Hematopoietic multipotent progenitor cell (in vitro differentiated cells): ENCODE data around the gene DCXR. TPM values are rescaled to one million over a fixed set of nuclear protein-coding genes. Genes with fewer than 3 reads are reported as not detected.

Experiments
- DNase-seq, 3 donors: peaks; one replicate each; pipeline ENCODE4 v3.0.0-alpha.2; 2011 to 2015; ENCODE audit warnings: low read depth in 2 of 3, low spot score in 2 of 3
- total RNA-seq: library from RNA; depleted of rRNA; stranded (reverse); fragments of >200 nt; gene quantifications from one replicate; pipeline ENCODE4 v1.2.3, GENCODE V29; 2012

DCXR gene
- total RNA-seq, 1 donor: 57.9 TPM

GRCh38 chr17:82073446-82073845 lies 35.9 kb upstream of the DCXR start:
- no peak for DNase-seq

- DNase-seq: no peak
Observed at GRCh38 chr17:82072827-82073226, 35.3 kb upstream of the DCXR start.

- DNase-seq: no peak
Observed at GRCh38 chr17:82070611-82071010, 33.1 kb upstream of the DCXR start.

- peak; percentile 51 to 61 (median 55) for DNase-seq
Observed at GRCh38 chr17:82065638-82066303, 28.3 kb upstream of the DCXR start, which contains the start of gene DUS1L. TSS of gene DUS1L (minus strand) at chr17:82065804. CDS start at chr17:82065059, 745 bp downstream.

- peak in 2 of 3 donors; percentile 30 to 38 for DNase-seq
Observed at GRCh38 chr17:82065193-82065637, 27.7 kb upstream of the DCXR start.

- DNase-seq: no peak
Observed at GRCh38 chr17:82064433-82065192, 27.1 kb upstream of the DCXR start.

- no peak for DNase-seq
Observed at GRCh38 chr17:82063424-82064415, 26.2 kb upstream of the DCXR start.

GRCh38 chr17:82062984-82063368 lies 25.5 kb upstream of the DCXR start:
- no peak for DNase-seq

GRCh38 chr17:82062076-82062983 lies 24.8 kb upstream of the DCXR start:
- DNase-seq: no peak

- no peak for DNase-seq
Observed at GRCh38 chr17:82061047-82061925, 23.8 kb upstream of the DCXR start.

GRCh38 chr17:82060614-82061013 lies 23.1 kb upstream of the DCXR start:
- no peak for DNase-seq

- DNase-seq: no peak
Observed at GRCh38 chr17:82060001-82060380, 22.5 kb upstream of the DCXR start.

GRCh38 chr17:82059272-82060000 lies 21.9 kb upstream of the DCXR start:
- no peak for DNase-seq

- DNase-seq: no peak
Observed at GRCh38 chr17:82058855-82059249, 21.4 kb upstream of the DCXR start.

- no peak for DNase-seq
Observed at GRCh38 chr17:82058230-82058854, 20.8 kb upstream of the DCXR start.

- DNase-seq: no peak
Observed at GRCh38 chr17:82056729-82057621, 19.5 kb upstream of the DCXR start.
